GM12801 (cell line): ENCODE data around the gene SLC25A12.

Experiments used
- CTCF ChIP-seq: IDR thresholded peaks from one replicate; pipeline ENCODE4 v1.5.1; 2011; ENCODE audit warnings: control low read depth; ENCODE audit not compliant: insufficient read length; ENCODE audit errors: extremely low read depth

SLC25A12 gene

GRCh38 chr2:171735991-171736710 lies 157.9 kb downstream of the SLC25A12 start:
- TF ChIP-seq CTCF: no peak
